Inferior parietal cortex (tissue), 1 donor: ENCODE results near the gene CASQ2.
"Not testable (repeated sequence)": the region's sequence is repeated elsewhere in the genome, so short reads cannot be mapped to it uniquely, and the experiment has no call there.

ENCODE experiments used
- DNase-seq: peaks from one replicate; pipeline ENCODE4 v3.0.0-alpha.2; 2016; ENCODE audit errors: extremely low spot score

Gene CASQ2

DNA sequence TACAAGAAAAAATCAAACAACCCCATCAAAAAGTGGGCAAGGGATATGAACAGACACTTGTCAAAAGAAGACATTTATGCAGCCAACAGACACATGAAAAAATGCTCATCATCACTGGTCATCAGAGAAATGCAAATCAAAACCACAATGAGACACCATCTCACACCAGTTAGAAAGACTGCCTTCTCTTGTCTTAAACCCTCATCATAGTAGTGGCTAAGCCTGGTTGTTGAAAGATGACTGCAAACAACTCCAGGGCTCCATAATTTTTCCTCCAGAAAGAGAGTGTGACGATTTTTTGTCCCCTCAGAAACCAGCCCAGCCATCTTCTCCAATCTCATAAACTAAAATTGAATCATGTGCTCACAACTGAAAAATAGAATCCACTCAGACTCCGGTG is 12.1 kb upstream of the CASQ2 start:
- DNase-seq = not testable (repeated sequence)

- DNase-seq = not testable (repeated sequence)
Observed at GRCh38 chr1:115779075-115779474, 10.6 kb upstream of the CASQ2 start.

GRCh38 chr1:115771847-115772457 is 3.4 kb upstream of the CASQ2 start:
- peak; percentile 93 for DNase-seq

GRCh38 chr1:115771094-115771846 is 2.8 kb upstream of the CASQ2 start:
- DNase-seq = peak; percentile 3

GRCh38 chr1:115767403-115767802 is 1.1 kb downstream of the CASQ2 start:
- DNase-seq = no peak

- DNase-seq = no peak
Observed at GRCh38 chr1:115765091-115765490, 3.4 kb downstream of the CASQ2 start.

DNA sequence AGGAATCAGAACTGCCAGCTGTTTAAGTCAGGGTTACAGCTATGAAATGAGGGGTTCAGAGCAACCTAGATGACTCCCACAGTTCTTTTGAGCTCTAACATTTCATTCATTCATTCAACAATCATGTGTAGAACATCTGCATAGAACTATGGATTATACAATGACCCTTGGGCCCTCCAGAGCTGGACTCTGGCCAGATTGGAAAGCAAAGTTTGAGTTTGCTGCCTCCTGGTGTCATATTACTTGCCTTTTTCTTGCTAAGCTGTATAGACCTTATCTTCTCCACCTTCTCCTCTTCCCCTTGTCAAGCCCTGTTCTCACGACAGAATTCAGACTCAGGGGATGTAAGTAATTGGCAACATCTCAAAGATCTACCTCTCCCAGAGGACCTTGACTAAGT is 4.0 kb downstream of the CASQ2 start:
- no peak for DNase-seq

GRCh38 chr1:115762779-115763178 is 5.7 kb downstream of the CASQ2 start:
- no peak for DNase-seq

DNA sequence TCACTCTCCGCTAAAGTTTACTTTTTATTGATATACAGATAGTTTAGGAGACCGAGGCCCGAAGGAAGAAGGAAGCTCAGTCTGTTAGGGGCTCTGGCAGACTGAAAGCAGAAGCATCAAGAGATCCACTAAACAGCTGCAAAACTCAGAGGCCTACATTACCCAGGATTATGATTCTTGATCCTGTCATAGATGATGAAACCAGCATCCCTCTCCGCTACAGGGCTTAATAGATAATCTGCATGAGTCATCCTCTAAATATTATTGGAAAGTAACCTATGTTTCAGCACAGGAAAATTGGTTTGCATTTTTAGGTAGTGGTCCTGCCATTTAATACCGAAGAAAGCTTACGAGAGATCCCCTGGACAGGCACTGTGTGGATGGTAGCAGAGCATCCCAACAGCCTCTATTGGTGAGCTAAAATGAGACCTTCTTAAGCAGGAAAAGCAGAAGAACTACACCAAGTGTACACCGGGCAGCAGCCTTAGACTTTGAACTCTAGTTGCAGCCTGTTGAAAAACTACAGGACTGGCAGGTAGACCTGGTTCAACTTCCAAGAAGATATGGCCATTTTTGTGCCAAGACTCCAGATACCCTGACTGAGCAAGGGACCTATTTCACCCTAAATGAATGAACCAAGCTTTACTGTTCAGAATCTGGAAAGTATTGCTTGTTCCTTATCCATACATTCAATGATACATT is 6.8 kb downstream of the CASQ2 start:
- DNase-seq = no peak

DNA sequence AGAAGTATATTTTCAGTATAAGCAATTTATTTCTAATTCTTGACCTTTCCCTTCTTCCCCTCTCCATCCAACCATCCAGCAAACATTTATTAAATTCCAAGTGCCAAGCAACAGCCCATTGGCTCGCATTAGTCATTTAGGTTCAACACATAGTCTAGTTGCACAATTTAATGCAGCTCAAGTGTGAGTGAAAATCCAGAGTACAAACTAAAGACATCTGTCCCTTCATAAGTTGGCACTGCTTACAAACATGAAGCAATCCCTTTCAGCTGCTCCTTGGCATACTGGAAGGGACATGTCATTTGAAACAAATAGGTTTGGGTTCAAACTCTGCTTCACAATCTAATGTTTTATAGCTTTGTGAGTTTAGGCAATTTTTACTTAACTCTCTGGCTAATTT is 10.7 kb downstream of the CASQ2 start:
- no peak for DNase-seq

DNA sequence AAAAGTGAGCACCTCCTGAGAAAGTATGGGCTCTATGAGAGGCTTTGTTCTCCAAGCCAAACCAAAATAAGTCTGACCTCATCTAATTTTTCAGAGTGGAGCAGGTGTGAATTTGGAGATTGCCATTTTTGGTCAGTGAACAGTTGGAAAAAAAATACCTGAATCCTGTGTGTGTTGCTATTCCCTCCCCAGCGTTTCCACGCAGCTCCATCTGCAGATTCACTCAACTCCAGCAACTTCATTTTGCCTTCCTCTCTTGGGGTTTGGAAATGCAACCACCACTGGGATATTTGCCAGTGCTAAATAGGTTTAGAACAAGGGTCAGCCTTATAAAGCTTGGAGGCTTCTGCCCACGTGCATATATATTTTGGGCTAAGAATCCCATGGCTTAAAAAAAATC is 11.2 kb downstream of the CASQ2 start:
- DNase-seq = no peak

GRCh38 chr1:115755456-115756370 is 12.8 kb downstream of the CASQ2 start:
- no peak for DNase-seq

DNA sequence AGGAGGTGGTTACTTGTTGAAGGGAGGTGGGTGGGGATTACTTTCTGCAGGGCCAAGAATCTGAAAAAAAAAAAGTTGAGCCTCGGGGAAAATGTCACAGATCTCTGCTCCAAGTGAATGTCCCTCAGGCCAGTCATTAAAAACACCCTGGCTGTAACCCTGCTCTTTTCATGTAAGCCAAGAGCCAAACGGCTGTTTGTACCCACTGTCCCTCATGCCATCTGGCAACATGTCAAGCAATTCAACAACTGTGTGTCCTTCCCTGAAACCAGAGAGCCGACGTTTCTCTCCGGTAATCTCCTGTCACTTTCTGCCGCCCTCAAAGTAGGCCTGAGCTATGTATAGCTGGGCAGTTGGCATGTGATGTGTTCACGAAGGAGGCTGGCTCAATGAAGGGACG is 14.7 kb downstream of the CASQ2 start:
- DNase-seq = no peak

- no peak for DNase-seq
Observed at GRCh38 chr1:115753361-115753760, 15.2 kb downstream of the CASQ2 start.

GRCh38 chr1:115748401-115749150 is 19.9 kb downstream of the CASQ2 start:
- DNase-seq = no peak

DNA sequence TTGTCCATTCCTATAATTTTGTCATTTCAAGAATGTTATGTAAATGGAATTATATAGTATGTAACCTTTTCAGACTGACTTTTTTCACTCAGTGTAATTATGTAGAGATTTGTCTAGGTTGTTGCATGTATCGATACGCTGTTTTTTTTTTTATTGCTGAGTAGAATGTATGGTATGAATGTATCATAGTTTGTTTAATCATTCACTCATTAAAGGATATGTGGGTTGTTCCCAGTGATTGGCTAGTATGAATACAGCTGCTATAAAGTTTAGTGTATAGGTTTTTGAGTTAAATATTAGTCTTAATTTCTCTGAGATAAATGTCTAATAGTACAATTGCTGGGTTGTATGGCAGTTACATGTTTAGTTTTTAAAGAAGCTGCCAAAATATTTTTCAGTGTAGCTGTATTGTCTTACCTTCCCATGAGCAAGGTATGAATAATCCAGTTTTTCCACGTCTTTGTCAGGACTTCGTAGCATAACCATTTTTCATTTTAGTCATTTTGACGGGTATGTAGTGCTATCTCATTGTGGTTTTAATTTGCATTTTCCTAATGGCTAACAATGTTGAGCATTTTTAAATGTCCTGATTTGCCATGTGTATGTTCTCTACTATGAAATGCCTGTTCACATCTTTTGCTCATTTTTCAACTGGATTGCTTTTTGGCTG is 22.4 kb downstream of the CASQ2 start:
- no peak for DNase-seq

DNA sequence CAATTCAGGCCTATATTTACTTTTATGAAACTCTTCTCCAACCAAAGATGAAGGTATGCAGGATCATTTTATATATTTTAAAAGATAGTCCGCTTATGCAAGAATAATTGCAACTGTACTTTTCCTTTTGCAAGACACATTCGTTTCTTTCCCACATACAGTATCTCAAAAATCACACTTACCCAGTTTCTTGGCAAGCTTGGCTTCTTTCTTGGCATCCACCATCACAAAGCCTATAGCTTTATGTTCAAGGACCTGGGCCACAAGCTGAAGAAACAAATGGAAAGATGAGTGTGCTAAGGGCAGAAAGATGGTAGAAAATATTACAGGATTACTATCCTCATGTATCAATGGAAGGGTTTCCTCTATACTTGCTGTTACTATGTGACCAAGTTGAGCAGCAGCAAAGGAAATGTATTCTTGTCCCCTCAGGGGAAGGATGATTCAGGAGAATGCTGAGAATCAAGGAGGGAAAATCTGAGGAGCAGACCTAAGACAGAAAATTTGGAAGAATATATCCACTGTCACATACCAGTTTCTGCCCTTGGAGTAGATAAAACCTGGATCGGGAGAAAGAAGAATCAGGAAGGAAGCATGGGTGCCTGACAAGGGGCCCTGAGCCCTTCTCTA is 23.8 kb downstream of the CASQ2 start:
- DNase-seq = peak; percentile 45

- DNase-seq = no peak
Observed at GRCh38 chr1:115740811-115741210, 27.7 kb downstream of the CASQ2 start.

GRCh38 chr1:115732316-115732715 is 36.2 kb downstream of the CASQ2 start:
- no peak for DNase-seq

DNA sequence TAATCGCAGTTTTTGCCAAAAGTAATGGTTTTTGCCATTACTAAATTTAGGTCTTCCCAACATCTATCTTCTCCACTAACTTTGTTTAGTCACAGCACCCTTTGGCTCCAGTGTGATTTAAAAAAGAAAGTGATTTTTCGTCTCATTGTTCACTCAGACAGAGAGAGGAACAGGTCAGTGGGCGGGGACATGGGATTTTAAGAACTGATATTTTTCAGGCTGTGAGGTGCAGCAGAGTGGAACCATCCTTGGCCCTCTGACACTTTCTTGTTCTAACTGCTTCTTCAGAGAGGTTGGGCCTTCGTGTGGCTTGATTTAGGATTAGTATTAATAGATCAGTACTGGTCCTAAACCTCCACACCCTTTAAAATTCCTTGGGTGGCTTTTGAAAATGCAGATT is 38.8 kb downstream of the CASQ2 start:
- no peak for DNase-seq
